ENCODE data around the gene ADD1.

The ADD1 gene

DNA sequence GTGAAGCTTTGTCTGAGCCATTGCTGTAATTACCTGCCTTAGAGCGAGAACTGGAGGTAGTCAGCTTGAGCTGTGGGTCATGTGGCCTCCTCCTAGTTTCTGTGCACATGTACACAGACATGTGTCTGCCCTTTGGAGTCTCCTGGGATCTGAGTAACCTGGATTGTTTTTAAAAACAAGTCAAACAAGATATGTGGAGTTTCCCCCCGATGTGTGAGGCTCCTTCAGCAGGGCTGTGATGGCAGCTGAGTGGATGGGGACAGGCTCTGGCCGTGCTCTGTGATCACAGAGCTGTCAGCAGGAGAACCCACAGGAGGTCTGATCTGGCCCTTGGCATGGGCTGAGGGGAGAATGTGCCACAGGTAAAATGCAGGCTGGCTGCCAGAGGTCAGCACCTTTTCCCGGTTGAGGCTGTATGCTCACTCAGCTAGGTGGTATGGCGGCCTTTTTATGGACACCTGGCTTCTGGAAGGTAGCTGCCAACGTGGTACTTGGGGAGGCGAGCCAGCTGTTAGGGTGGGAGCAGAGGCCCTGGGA lies 81.2 kb downstream of the ADD1 start:
- no peak for DNase-seq

GRCh38 chr4:2925496-2925895 lies 81.9 kb downstream of the ADD1 start:
- DNase-seq = no peak

DNA sequence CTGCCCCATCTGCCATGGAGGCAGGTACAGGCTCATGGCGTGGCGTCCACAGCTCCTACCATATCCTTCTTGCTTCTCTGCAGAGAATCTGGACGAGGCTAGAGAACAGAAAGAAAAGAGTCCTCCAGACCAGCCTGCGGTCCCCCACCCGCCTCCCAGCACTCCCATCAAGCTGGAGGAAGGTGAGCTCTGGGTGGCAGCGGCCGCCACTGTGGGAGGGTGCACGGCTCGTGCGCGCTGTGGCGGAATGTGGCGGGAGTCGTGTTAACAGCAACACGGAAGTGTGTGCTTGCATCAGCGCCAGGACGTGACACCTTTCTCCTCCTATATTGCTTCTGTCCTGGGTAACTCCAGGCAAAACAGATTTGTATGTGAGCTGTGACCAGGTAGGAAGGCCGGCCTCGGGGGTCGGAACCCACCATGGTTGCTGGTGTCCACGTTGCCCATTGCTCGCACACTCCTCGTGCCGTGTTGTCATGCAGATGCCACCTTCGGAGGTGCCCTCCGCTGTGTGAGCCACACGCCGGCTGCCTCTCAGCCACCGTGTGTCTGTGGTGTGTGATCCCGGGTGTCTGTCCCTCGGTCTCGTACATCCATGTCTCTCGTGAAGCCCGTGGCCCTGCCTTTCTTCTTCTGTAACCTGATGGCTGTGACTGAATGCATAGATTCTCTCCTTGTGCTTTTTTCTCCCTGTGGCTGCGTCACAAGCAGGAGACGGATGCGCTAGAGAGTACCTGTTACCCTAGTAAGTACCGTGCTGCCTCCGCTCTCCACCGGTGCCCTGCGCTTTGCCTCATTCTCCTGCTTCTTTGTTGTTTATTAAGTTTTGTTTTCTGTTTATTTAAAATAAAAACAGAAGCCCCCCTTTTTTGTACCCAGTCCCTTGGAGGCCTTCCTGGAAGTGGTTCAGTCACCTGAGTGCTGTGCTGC lies 82.6 kb downstream of the ADD1 start:
- DNase-seq = no peak

DNA sequence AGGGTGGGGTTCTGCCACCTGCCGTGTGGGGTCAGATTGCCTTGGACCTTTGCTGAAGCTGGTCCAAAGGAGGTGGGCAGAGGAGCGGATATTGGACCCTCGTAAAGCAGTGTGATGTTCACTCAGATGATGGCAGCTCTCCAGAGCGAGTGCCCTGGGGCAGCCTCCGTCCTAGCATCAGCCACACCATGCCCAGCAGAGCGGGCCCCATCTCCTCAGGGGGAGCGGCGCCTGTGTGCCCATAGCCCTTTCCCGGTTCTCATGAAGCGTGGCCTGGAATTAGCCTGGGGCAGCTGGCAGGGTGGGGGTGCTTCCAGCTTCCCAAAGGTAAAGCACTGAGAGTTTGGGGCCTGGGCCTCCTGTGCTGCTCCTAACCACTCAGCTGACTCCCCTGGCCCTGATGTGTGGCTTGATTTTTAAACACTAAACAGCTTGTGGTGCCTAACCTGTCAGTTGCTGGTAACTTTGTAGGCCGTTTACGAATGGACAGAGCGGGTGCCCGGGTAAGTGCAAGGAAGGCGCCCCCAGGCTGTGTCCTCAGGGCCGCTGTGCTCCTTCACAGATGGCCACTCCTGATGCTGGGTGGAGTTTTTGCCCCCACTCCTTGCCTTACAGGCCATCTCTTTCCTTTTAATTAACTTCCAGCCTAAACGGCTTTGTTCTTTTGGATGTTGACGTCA lies 83.5 kb downstream of the ADD1 start:
- no peak for DNase-seq

DNA sequence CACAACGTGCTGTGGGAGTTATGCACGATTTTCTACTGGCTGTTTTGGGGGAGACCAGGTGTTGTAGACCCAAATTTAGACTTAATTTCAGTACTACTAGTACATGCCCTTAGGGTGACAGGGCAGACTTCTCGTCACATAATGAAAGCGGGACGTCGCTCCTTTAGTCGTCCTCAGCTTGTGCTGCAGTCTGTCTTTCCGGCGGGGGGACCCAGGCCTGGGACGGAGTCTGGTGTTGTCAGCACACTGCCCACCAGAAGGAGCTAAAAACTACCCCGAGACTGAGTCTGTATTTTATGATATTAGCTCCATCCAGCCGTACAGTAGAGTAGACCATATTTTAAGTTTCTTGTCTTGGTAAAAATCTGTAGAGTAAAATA lies 84.0 kb downstream of the ADD1 start:
- no peak for DNase-seq

DNA sequence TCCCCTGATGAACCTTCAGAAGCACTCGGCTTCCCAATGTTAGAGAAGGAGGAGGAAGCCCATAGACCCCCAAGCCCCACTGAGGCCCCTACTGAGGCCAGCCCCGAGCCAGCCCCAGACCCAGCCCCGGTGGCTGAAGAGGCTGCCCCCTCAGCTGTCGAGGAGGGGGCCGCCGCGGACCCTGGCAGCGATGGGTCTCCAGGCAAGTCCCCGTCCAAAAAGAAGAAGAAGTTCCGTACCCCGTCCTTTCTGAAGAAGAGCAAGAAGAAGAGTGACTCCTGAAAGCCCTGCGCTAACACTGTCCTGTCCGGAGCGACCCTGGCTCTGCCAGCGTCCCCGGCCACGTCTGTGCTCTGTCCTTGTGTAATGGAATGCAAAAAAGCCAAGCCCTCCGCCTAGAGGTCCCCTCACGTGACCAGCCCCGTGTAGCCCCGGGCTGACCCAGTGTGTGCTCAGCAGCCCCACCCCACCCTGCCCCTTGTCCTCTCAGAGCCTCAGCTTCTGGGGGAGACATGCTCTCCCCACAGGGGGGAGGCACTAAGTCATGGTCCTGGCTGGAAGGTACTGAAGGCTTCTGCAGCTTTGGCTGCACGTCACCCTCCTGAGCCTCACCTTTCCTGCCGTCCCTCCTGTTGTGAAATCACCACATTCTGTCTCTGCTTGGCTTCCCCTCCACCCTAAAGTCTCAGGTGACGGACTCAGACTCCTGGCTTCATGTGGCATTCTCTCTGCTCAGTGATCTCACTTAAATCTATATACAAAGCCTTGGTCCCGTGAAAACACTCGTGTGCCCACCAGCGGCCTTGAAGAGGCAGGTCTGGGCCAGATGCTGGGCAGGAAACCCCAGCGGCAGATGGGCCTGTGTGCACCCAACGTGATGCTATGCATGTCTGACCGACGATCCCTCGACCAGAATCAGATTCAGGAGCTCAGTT lies 84.9 kb downstream of the ADD1 start:
- DNase-seq = no peak

DNA sequence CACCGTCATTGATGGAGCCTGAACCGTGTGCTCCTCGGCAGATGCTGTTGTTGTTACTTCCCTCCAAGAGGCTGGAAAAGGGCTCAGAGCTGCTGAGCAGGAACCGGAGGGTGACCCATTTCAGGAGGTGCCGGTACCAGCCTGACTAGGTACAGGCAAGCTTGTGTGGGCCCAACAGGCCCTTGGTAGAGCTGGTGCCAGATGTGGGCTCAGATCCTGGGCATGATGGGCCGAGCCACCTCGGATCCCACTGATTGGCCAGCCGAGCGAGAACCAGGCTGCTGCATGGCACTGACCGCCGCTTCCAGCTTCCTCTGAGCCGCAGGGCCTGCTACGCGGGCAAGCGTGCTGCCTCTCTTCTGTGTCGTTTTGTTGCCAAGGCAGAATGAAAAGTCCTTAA lies 85.8 kb downstream of the ADD1 start:
- no peak for DNase-seq

GRCh38 chr4:2930135-2930757 lies 86.6 kb downstream of the ADD1 start:
- no peak for DNase-seq

GRCh38 chr4:2930758-2931511 lies 87.3 kb downstream of the ADD1 start:
- DNase-seq = no peak

GRCh38 chr4:2931512-2932301 lies 88.1 kb downstream of the ADD1 start:
- peak; percentile 70 for DNase-seq

DNA sequence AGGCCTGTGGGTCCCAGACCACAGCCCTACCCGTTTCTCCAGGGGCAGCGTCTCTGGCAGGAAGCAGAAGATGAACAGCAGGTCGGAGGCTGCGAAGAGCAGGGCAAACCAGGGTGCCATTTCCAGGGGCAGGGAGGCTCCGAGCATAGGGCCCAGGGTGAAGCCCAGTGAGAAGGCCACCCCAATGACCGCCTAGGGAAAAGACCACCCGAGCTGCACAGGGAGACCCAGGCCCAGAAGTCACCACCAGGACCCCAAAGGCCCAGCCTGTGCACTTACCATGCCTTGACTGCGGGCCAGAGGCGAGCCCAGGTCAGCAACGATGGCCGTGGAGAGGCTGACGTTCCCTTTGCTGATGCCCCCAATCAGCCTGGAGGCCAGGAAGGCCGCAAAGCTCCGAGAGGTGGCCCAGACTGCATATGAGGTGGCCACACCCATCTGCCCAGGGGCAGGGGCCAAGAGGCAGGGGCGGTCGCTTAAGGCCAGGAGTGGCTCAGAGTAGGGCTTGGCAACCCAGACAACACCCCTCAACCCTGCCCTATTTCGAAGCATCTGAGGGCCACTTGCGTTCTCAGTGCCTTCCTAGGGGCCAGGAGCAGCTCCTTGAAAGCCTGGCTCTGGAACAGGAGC lies 88.8 kb downstream of the ADD1 start:
- DNase-seq = no peak

DNA sequence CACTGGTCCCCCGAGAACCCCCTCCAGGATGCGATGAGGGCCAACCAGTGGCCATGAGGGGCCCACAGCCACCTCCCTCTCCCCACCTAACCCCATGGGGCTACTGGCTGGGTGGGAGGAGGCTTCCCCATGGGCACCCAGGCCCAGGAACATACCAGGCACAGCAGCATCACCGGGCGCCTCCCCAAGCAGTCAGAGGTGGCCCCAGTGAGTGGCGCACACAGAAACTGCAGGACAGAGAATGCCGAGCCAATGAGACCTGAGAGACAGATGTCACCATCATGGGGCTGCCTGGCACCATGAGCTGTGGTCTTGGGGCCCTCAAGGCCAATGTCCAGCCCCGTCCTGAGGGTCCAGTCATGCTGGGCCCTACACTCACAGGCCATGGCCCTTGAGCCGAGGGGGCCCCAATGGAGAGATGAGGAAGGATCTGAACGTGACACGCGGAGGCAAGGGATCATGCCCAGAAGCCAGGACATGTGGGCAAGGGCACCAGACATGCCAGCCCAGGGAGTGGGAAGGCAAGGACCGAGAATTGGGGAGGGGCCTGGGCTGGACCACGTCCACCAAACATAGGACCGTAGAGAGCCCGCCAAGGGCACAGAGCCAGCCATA lies 89.4 kb downstream of the ADD1 start:
- no peak for DNase-seq

DNA sequence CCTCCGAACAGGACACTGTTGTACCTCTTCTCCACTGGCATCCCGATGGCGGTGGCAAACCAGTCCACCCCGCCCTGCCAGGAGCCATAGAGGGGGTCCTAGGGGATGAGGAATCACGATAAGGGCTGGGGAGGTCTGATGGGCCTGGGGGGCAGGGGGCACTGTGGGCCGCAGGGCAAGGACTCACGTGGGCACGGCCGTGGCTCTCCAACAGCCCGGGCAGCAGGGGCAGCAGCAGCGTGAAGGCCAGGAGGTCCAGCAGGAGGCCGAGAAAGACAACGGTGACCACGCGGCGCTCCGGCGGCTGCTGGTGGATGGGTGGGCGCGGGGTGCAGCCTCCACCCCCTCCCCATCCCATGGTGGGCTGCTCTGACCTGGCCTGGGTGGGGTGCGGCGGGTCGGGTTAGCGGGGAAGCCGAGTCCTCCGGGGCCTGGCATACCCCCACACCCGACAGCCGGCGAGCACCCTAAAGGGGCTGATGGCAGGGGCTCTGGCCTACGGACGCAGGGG lies 90.0 kb downstream of the ADD1 start:
- no peak for DNase-seq

DNA sequence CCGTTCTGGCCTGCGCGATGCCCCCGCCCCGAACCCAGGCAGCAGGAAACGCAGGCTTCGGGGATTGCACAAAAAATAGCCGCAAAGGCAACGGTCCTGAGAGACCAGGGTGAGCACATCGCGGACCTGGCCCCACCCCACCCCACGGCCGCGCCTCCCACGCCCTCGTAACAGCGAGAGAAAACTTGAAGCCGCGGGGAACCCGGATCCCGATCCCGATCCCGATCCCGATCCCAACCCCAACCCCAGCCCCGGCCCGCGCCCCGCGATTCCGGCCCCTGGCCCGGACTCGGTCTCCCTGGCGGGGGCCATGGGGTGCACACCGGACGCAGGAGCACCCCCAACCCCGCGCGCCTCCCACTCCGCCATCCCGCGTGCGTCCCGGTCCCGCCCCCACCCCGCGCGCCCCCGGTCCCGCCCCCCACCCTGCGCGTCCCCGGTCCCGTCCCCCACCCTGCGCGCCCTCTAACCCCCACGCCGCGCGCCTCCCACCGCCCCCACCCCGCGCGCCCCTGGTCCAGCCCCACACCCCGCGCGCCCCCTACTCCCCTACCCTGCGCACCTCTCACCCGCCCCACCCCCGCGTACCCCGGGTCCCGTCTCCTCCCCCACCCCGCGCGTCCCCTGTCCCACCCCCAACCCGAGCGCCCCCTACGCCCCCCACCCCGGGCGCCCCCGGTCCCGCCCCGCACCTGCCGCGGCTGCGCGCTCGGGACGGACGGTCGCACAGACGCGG lies 90.6 kb downstream of the ADD1 start:
- peak; percentile 71 for DNase-seq

DNA sequence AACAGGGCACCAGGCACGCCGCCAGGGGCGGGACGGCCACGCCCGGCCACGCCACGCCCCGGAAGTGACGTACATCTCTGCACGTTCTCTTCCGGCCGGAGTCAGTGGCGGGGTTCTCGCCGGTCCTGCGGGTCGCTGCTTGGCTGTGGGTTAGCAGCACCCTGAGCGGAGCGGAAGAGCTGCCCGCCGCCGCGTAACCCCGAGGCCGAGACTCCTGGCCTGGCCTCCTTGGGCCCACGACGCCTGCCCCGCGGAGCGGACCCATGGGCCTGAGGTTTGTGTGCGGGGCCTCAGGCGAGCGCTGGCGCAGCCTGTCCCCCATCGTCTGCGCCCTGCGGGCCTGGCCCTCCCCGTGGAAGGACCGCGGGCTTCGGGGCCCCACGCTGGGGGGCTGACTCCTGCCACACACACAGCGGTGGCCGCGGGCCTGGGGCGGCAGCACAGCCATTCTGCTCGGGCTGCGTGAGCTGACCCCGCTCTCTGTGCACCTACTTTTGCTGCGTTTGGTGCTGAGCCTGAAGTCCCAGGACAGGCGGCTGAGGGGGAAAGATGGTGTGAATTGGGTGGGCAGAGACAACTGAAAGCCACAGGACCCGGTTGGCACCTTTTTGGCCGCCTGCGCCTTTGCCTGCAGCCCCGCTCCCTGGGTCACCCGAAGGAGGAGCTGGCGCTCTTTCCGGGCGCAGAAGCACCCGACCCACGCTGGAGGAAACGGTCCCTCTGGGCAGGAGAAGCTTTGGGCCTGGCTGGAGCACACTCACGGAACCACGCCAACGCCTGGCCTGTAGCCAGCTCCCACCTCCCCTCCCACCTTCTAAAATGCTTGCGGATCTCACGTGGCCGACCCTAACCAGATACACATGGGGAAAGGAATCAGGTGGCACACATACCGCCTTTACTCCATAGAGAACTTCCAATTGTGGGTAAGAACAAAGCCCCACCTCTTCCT lies 91.4 kb downstream of the ADD1 start:
- DNase-seq = peak; percentile 97

GRCh38 chr4:2935762-2936743 lies 92.4 kb downstream of the ADD1 start:
- DNase-seq = peak; percentile 65
